SK-N-SH treated with all-trans-retinoic acid at 6 μM for 48 hours (cell line): Measurements from ENCODE around the gene GPR137C.

Experiments used
- ATAC-seq: fragments of 200-7000 bp; cut with Tn5 transposase; 3 replicates; pipeline ENCODE4 v1.9.1; 2020; ENCODE audit warnings: mild to moderate bottlenecking, moderate library complexity
- ARNTL ChIP-seq: fragments of 450-650 bp; formaldehyde crosslinking; IDR thresholded peaks from 2 replicates; pipeline ENCODE4 v1.5.0; 2020; ENCODE audit warnings: low read depth, mild to moderate bottlenecking, moderate library complexity, borderline replicate concordance
- BACH2 ChIP-seq: fragments of 250-450 bp; sonication (Bioruptor Pico); IDR thresholded peaks from 2 replicates; pipeline ENCODE4 v1.9.0; 2021; ENCODE audit warnings: mild to moderate bottlenecking, borderline replicate concordance
- CREB5 ChIP-seq: fragments of 250-450 bp; sonication (Bioruptor Pico); IDR thresholded peaks from 2 replicates; pipeline ENCODE4 v1.5.1; 2020; ENCODE audit warnings: low read depth, mild to moderate bottlenecking, moderate library complexity
- CSDC2 ChIP-seq: fragments of 250-450 bp; sonication (Bioruptor Pico); IDR thresholded peaks from 2 replicates; pipeline ENCODE4 v1.5.0; 2020; ENCODE audit warnings: mild to moderate bottlenecking, moderate library complexity
- CSRNP3 ChIP-seq: fragments of 250-450 bp; sonication (Bioruptor Pico); IDR thresholded peaks from 2 replicates; pipeline ENCODE4 v1.5.1; 2021; ENCODE audit warnings: mild to moderate bottlenecking, moderate library complexity
- ESRRG ChIP-seq: fragments of 250-450 bp; sonication (Bioruptor Pico); IDR thresholded peaks from 2 replicates; pipeline ENCODE4 v1.6.1; 2021; ENCODE audit warnings: mild to moderate bottlenecking
- GLIS3 ChIP-seq: fragments of 250-450 bp; sonication (Bioruptor Pico); IDR thresholded peaks from 2 replicates; pipeline ENCODE4 v1.5.0; 2020; ENCODE audit warnings: mild to moderate bottlenecking, moderate library complexity
- ISL1 ChIP-seq: fragments of 250-450 bp; sonication (Bioruptor Pico); IDR thresholded peaks from 2 replicates; pipeline ENCODE4 v2.1.2; 2022; ENCODE audit warnings: mild to moderate bottlenecking, moderate library complexity
- OSR1 ChIP-seq: fragments of 250-450 bp; sonication (Bioruptor Pico); IDR thresholded peaks from 2 replicates; pipeline ENCODE4 v1.8.0; 2022; ENCODE audit warnings: moderate library complexity, mild to moderate bottlenecking, inconsistent platforms
- PATZ1 ChIP-seq: fragments of 250-450 bp; sonication (Bioruptor Pico); IDR thresholded peaks from 2 replicates; pipeline ENCODE4 v1.8.0; 2020; ENCODE audit warnings: mild to moderate bottlenecking, moderate library complexity, borderline replicate concordance
- PPARA ChIP-seq: fragments of 250-450 bp; sonication (Bioruptor Pico); IDR thresholded peaks from 2 replicates; pipeline ENCODE4 v1.5.0; 2020; ENCODE audit warnings: mild to moderate bottlenecking, borderline replicate concordance
- RARB ChIP-seq: fragments of 250-450 bp; sonication (Bioruptor Pico); IDR thresholded peaks from 2 replicates; pipeline ENCODE4 v1.8.0; 2021; ENCODE audit warnings: mild to moderate bottlenecking, moderate library complexity
- TCF4 ChIP-seq: fragments of 250-450 bp; sonication (Bioruptor Pico); IDR thresholded peaks from 2 replicates; pipeline ENCODE4 v1.8.0; 2021; ENCODE audit warnings: mild to moderate bottlenecking, moderate library complexity, borderline replicate concordance
- TOX ChIP-seq: fragments of 250-450 bp; sonication (Bioruptor Pico); IDR thresholded peaks from 2 replicates; pipeline ENCODE4 v1.8.0; 2021; ENCODE audit warnings: mild to moderate bottlenecking, moderate library complexity, borderline replicate concordance
- TSHZ2 ChIP-seq: fragments of 250-450 bp; sonication (Bioruptor Pico); IDR thresholded peaks from 2 replicates; pipeline ENCODE4 v1.5.0; 2020; ENCODE audit warnings: mild to moderate bottlenecking, moderate library complexity
- ZC3H10 ChIP-seq: fragments of 250-450 bp; sonication (Bioruptor Pico); IDR thresholded peaks from 2 replicates; pipeline ENCODE4 v1.5.1; 2021; ENCODE audit warnings: mild to moderate bottlenecking, moderate library complexity
- ZFP3 ChIP-seq: fragments of 250-450 bp; sonication (Bioruptor Pico); IDR thresholded peaks from 2 replicates; pipeline ENCODE4 v1.5.0; 2020; ENCODE audit warnings: mild to moderate bottlenecking, moderate library complexity
- ZFP30 ChIP-seq: fragments of 450-650 bp; formaldehyde crosslinking; IDR thresholded peaks from 2 replicates; pipeline ENCODE4 v1.5.0; 2022; ENCODE audit warnings: mild to moderate bottlenecking, moderate library complexity
- ZNF565 ChIP-seq: fragments of 450-650 bp; formaldehyde crosslinking; conservative IDR thresholded peaks from 2 replicates; pipeline ENCODE4 v1.5.0; 2020; ENCODE audit warnings: low read depth, mild to moderate bottlenecking, moderate library complexity
- ZNF70 ChIP-seq: fragments of 450-650 bp; formaldehyde crosslinking; IDR thresholded peaks from 2 replicates; pipeline ENCODE4 v1.5.0; 2020; ENCODE audit warnings: mild to moderate bottlenecking, moderate library complexity
- ZNF8 ChIP-seq: fragments of 450-650 bp; formaldehyde crosslinking; IDR thresholded peaks from 2 replicates; pipeline ENCODE4 v1.5.0; 2020; ENCODE audit warnings: mild to moderate bottlenecking, moderate library complexity

The GPR137C gene

GRCh38 chr14:52538623-52539022 is 14.0 kb upstream of the GPR137C start:
- no peak for ATAC-seq
- TF ChIP-seq TSHZ2 (CRISPR knock-in tag), result no peak
- no peak for TF ChIP-seq GLIS3 (CRISPR knock-in tag)
- TF ChIP-seq CSRNP3 (CRISPR knock-in tag), result no peak
- no peak for TF ChIP-seq RARB
- no peak for TF ChIP-seq TOX (CRISPR knock-in tag)
- no peak for TF ChIP-seq ZNF70
- TF ChIP-seq TCF4, result no peak
- no peak for TF ChIP-seq ISL1

- no peak for ATAC-seq
- no peak for TF ChIP-seq ZFP30 (CRISPR knock-in tag)
- no peak for TF ChIP-seq OSR1 (CRISPR knock-in tag)
- no peak for TF ChIP-seq CSRNP3 (CRISPR knock-in tag)
- TF ChIP-seq TCF4, result no peak
- no peak for TF ChIP-seq TOX (CRISPR knock-in tag)
- TF ChIP-seq ZNF70, result no peak
- no peak for TF ChIP-seq BACH2 (CRISPR knock-in tag)
- TF ChIP-seq TSHZ2 (CRISPR knock-in tag), result no peak
- no peak for TF ChIP-seq PPARA
- no peak for TF ChIP-seq PATZ1 (CRISPR knock-in tag)
- TF ChIP-seq CSDC2 (CRISPR knock-in tag), result no peak
- TF ChIP-seq CREB5 (CRISPR knock-in tag), result no peak
- no peak for TF ChIP-seq RARB
- no peak for TF ChIP-seq ZNF565 (CRISPR knock-in tag)
- no peak for TF ChIP-seq ZFP3
- no peak for TF ChIP-seq GLIS3 (CRISPR knock-in tag)
Observed at GRCh38 chr14:52545584-52546317, 6.9 kb upstream of the GPR137C start.

GRCh38 chr14:52546318-52546670 is 6.3 kb upstream of the GPR137C start:
- ATAC-seq, result no peak
- TF ChIP-seq PPARA (no peak), ESRRG (CRISPR knock-in tag) (no peak), CSRNP3 (CRISPR knock-in tag) (no peak), ZFP30 (CRISPR knock-in tag) (no peak), BACH2 (CRISPR knock-in tag) (no peak), TOX (CRISPR knock-in tag) (no peak), TCF4 (no peak), ZNF70 (no peak), ZNF8 (CRISPR knock-in tag) (no peak), ISL1 (no peak), ZC3H10 (CRISPR knock-in tag) (no peak), CREB5 (CRISPR knock-in tag) (no peak), ARNTL (CRISPR knock-in tag) (no peak)
